K562 (cell line): ENCODE measurements around the gene TSSK6. TPM values are rescaled to one million over a fixed set of nuclear protein-coding genes. Genes with fewer than 3 reads are reported as not detected.

Experiments used
- HEY1 ChIP-seq: fragments of 250-450 bp; sonication (Bioruptor Pico); IDR thresholded peaks from 2 replicates; pipeline ENCODE4 v1.5.0; 2020; ENCODE audit warnings: mild to moderate bottlenecking, moderate library complexity, borderline replicate concordance
- KDM2B ChIP-seq: fragments of 250-450 bp; sonication (Bioruptor Pico); IDR thresholded peaks from 2 replicates; pipeline ENCODE4 v1.8.0; 2021; ENCODE audit warnings: mild to moderate bottlenecking, moderate library complexity
- LARP7 ChIP-seq: fragments of 450-650 bp; IDR thresholded peaks from 2 replicates; pipeline ENCODE4 v1.6.1; 2016
- MXI1 ChIP-seq: IDR thresholded peaks from 2 replicates; pipeline ENCODE4 v1.6.1; 2011; ENCODE audit warnings: low read depth, mild to moderate bottlenecking, improper control_type of control experiment, low read length
- NR1H2 ChIP-seq: sonication (generic); formaldehyde crosslinking; IDR thresholded peaks from 2 replicates; pipeline ENCODE4 v1.4.0; 2020; ENCODE audit warnings: mild to moderate bottlenecking, missing genetic modification reagents
- PATZ1 ChIP-seq: fragments of 250-450 bp; sonication (Bioruptor Pico); IDR thresholded peaks from 2 replicates; pipeline ENCODE4 v1.5.0; 2020; ENCODE audit warnings: mild to moderate bottlenecking, borderline replicate concordance
- PBX2 ChIP-seq, 2 experiments: IDR thresholded peaks in 1 of 2; conservative IDR thresholded peaks in 1 of 2; 2 replicates each; pipeline ENCODE4 v1.6.1; 2016; ENCODE audit warnings: low read depth in 2 of 2, mild to moderate bottlenecking in 1 of 2, missing compliant biosample characterization in 1 of 2, missing genetic modification characterization in 1 of 2, moderate library complexity in 1 of 2
- PRDM10 ChIP-seq: fragments of 450-650 bp; IDR thresholded peaks from 2 replicates; pipeline ENCODE4 v1.6.1; 2018; ENCODE audit not compliant: partially characterized antibody
- RBFOX2 ChIP-seq: fragments of 200-400 bp; formaldehyde crosslinking; IDR thresholded peaks from 2 replicates; pipeline ENCODE4 v1.6.1; 2017; ENCODE audit warnings: low read depth, mild to moderate bottlenecking, low read length, moderate library complexity
- STAG1 ChIP-seq: sonication (generic); formaldehyde crosslinking; IDR thresholded peaks from 2 replicates; pipeline ENCODE4 v1.5.0; 2020; ENCODE audit warnings: missing genetic modification reagents, borderline replicate concordance
- SUPT5H ChIP-seq: fragments of 450-650 bp; IDR thresholded peaks from 2 replicates; pipeline ENCODE4 v1.6.1; 2016
- THRA ChIP-seq: fragments of 450-650 bp; IDR thresholded peaks from 2 replicates; pipeline ENCODE4 v1.6.1; 2017; ENCODE audit warnings: mild to moderate bottlenecking, moderate library complexity
- ZNF655 ChIP-seq: fragments of 250-450 bp; sonication (Bioruptor Pico); IDR thresholded peaks from 2 replicates; pipeline ENCODE4 v1.5.0; 2021
- polyA plus RNA-seq, 8 experiments: library from polyadenylated mRNA; depleted of rRNA in 4 of 8; stranded (reverse) in 5 of 8; unstranded in 3 of 8; fragments of >200 nt; fragmentation: Nextera tagmentation in 2 of 8; fragmentation: Illumina TruSeq in 1 of 8; extraction: Ambion mirVana in 2 of 8; extraction: Trizol in 1 of 8; gene quantifications; 2 replicates each; pipeline versions ENCODE4 v1.2.1 to v1.2.3, GENCODE V29; 2011 to 2014; ENCODE audit warnings: inconsistent platforms in 1 of 8, missing spikeins in 1 of 8
- total RNA-seq, 7 experiments: library from RNA; depleted of rRNA in 6 of 7; stranded (reverse); fragments of >200 nt in 6 of 7; fragmentation: Illumina TruSeq in 2 of 7; extraction: Trizol in 2 of 7; gene quantifications; 2 replicates each; pipeline versions ENCODE4 v1.2.1 to v1.2.3, GENCODE V29; 2011 to 2021; ENCODE audit warnings: low replicate concordance in 1 of 7

TSSK6 gene
- total and polyA plus RNA-seq, 9 of the 15 experiments (the other 6 are each of a cell fraction or from before 2014, with no cell fraction given) = 0.21 to 2.6 (median 1.5) TPM; not detected in 3

- no peak for TF ChIP-seq PATZ1 (CRISPR knock-in tag)
- TF ChIP-seq ZNF655 = no peak
- TF ChIP-seq PRDM10 = no peak
- no peak for TF ChIP-seq RBFOX2
- no peak for TF ChIP-seq THRA
- TF ChIP-seq HEY1 (CRISPR knock-in tag) = no peak
- no peak for TF ChIP-seq MXI1
- no peak for TF ChIP-seq NR1H2 (CRISPR knock-in tag)
- TF ChIP-seq SUPT5H = no peak
- no peak for TF ChIP-seq STAG1 (CRISPR knock-in tag)
- TF ChIP-seq PBX2 (CRISPR knock-in tag; IDR thresholded peaks at IDR 0.05; ENCODE audit: low read depth) = no peak
- no peak for TF ChIP-seq PBX2 (tag; conservative IDR thresholded peaks at IDR 0.05; ENCODE audit: low read depth)
- TF ChIP-seq LARP7 = no peak
- TF ChIP-seq KDM2B (CRISPR knock-in tag) = no peak
These were observed 25.6 kb upstream of the TSSK6 start (continued) for GRCh38 chr19:19540715-19541515.
